Stomach (tissue), 4 donors: ENCODE data around the gene FXN.

Source experiments
- EP300 ChIP-seq: sonication (generic); formaldehyde crosslinking; IDR thresholded peaks from one replicate; pipeline ENCODE4 v1.6.1; 2017; ENCODE audit warnings: antibody characterized with exemption
- POLR2A ChIP-seq, 4 donors: fragments of 450-650 bp; IDR thresholded peaks; one replicate each; pipeline ENCODE4 v1.6.1; 2016; ENCODE audit warnings: antibody characterized with exemption in 4 of 4, control low read depth in 2 of 4, mild to moderate bottlenecking in 1 of 4, moderate library complexity in 1 of 4
- POLR2AphosphoS5 ChIP-seq, 3 donors: sonication (generic); formaldehyde crosslinking; IDR thresholded peaks; one replicate each; pipeline ENCODE4 v1.6.1; 2016; ENCODE audit warnings: antibody characterized with exemption in 3 of 3
- TF ChIP-seq, protein P1 (sequence below), 7 experiments: fragments of 450-650 bp in 4 of 7; fragments of 200-600 bp in 3 of 7; sonication (generic) in 3 of 7; IDR thresholded peaks; one replicate each; pipeline ENCODE4 v1.5.1; 2016 to 2019; ENCODE audit warnings: antibody characterized with exemption in 7 of 7, control low read depth in 2 of 7, mild to moderate bottlenecking in 1 of 7

DNA sequence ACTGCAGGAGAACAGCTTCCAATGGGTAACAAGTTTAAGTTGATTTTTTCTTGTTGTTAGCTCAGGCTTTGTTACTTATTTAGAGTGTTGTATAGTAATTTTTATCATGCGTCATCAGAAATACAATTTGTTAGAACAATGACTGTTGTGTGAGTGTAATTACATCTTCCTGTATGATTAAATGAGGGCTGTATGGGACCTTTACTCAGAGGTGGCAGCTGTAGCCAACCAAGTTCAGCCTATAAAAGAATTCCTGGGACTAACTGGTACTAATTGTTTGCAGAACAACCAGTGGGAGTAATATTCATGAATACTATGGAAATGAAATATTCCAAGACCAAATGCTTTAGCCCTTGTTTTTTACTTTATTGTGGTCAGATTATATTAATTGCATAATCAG lies 107.7 kb downstream of the FXN start:
- TF ChIP-seq, protein P1, sequence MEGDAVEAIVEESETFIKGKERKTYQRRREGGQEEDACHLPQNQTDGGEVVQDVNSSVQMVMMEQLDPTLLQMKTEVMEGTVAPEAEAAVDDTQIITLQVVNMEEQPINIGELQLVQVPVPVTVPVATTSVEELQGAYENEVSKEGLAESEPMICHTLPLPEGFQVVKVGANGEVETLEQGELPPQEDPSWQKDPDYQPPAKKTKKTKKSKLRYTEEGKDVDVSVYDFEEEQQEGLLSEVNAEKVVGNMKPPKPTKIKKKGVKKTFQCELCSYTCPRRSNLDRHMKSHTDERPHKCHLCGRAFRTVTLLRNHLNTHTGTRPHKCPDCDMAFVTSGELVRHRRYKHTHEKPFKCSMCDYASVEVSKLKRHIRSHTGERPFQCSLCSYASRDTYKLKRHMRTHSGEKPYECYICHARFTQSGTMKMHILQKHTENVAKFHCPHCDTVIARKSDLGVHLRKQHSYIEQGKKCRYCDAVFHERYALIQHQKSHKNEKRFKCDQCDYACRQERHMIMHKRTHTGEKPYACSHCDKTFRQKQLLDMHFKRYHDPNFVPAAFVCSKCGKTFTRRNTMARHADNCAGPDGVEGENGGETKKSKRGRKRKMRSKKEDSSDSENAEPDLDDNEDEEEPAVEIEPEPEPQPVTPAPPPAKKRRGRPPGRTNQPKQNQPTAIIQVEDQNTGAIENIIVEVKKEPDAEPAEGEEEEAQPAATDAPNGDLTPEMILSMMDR (IDR thresholded peaks at IDR 0.05): no peak
- TF ChIP-seq POLR2A (IDR thresholded peaks at IDR 0.05) (no peak), POLR2AphosphoS5 (IDR thresholded peaks at IDR 0.05) (no peak), EP300 (no peak)
